Stimulated activated CD4-positive, alpha-beta T cell treated with anti-CD3 and anti-CD28 coated beads, Interleukin-12 subunit alpha, Interleukin-12 subunit beta, amount 100 ng/mL, for 48 hours (primary cell): ENCODE measurements around the gene PPHLN1.
"Not testable (repeated sequence)": the region's sequence is repeated elsewhere in the genome, so short reads cannot be mapped to it uniquely, and the experiment has no call there.

ENCODE experiments used
- DNase-seq, 3 donors: peaks; one replicate each; pipeline ENCODE4 v3.0.0-alpha.2; 2020; ENCODE audit warnings: low read depth in 2 of 3, low spot score in 1 of 3

Gene PPHLN1

DNA sequence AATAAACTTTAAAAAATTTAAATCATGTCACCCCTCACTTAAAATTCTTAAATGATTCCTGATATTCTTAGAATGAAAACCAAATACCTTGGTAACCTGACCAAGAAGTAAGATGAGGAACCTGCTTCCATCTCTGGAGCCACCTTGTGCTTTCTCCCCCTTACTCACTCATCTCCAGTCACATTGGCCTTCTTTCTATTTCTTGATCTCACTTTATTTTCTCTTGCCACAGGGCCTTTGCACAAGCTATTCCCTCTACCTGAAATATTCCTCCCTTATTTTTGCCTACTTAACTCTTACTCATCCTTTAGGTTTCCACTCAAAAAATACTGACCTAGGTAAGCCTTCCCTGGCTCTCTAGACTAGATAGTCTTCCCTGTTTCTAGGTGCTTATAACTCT is 5.2 kb upstream of the PPHLN1 start:
- DNase-seq: no peak

GRCh38 chr12:42322567-42322966 is 3.4 kb upstream of the PPHLN1 start:
- DNase-seq: no peak

DNA sequence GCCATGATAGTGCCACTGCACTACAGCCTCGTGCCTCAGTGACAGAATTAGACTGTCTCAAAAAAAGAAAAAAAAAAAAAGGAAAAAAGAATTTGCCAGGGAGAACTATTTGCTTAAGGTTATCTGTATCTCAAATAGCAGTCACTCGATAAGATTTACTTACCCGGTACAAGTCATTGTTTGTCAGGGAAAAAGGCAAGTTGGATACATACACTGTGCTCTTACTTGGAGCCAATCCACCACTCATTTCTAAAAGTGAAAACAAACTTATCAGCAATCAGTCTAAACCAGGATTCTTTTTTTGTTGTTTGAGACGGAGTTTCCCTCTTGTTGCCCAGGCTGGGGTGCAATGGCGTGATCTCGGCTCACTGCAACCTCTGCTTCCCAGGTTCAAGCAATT is 2.1 kb upstream of the PPHLN1 start:
- DNase-seq: no peak

GRCh38 chr12:42325326-42325652 is 678 bp upstream of the PPHLN1 start:
- no peak for DNase-seq

DNA sequence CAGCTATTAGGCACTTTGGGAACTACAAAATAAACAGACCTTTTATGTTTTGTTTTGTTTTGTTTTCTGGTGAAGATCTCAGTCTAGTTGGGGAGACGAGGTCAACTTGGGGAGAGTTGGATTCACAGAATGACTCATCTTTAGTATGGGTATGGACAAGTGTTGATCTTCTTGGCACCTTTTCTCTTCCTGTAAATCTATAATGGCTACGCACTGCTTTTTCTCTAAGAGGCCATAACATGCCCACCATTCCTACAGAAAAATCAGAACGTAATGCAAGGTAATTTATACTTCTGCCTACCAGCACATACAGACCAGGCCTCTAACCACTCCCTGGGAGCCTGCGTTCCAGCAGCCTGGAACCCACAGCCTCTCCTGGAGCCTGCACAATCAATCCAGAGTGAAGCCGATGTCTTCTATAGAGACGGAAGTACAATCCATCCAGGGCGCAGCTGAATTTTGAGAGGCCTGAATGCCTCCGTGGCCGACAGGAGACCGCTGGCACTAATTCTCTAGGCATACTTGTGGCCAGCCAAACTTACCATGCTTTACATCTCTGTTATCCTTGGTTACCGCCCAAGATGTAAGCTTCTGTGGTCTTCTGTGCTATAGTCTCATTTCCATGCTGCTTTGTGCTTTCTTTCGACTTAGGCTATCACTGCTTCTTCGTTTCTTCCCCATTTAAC is 717 bp downstream of the PPHLN1 start:
- no peak for DNase-seq

DNA sequence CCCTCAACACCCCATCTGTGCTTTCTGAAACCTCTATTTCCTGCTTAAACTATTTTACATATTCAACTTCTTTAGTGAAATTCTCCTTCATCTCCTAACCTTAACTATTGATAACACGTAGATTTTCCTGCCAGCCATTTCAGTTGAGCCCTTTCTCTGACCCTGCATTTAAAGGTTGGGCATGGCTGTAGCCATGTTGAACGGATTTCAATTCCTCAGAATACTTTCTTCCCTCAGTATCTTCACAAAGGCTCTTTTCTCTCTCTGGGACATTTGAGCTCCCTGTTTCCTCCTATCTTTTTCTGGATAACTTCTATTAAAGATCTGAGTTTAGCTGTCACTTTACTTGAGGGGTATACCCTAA is 1.2 kb downstream of the PPHLN1 start:
- no peak for DNase-seq

DNA sequence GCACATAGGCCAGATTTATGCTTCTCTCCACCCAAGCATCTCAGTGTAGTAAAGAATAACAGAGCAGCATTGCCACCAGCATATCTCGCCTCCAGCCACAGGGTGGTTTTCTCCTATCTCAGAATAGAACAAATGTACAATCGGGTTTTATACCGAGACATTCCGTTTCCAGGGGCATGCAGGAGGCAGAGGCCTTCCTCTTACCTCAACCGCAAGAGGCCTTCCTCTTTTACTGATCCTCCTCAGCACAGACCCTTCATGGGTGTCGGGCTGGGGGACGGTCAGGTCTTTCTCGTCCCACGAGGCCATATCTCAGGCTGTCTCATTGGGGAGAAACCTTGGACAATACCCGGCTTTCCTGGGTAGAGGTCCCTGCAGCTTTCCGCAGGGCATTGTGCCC is 4.1 kb downstream of the PPHLN1 start:
- not testable (repeated sequence) for DNase-seq

GRCh38 chr12:42332301-42333285 is 6.6 kb downstream of the PPHLN1 start:
- DNase-seq: peak in 1 of 3 donors; percentile 30

DNA sequence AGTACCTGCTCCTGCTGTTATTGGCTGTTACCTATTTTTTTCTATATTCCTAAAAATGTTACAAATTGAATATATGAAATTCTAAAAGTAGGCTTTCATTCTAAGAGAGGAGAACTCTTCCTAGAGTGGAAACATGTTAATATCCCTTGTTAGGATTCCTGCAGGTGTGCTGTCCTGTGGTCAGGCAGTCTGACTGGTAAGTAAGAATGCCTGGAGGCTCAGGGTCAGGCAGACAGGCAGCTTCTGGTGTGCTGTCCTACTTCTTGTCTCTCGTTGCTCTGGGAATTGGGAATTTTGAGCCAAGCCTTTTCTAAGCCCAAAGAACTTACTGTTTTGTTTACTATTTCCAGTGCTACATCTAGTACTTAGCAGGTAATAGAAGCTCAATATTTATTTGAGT is 10.3 kb downstream of the PPHLN1 start:
- no peak for DNase-seq

- no peak for DNase-seq
Measured at GRCh38 chr12:42338280-42338679, 12.3 kb downstream of the PPHLN1 start.

DNA sequence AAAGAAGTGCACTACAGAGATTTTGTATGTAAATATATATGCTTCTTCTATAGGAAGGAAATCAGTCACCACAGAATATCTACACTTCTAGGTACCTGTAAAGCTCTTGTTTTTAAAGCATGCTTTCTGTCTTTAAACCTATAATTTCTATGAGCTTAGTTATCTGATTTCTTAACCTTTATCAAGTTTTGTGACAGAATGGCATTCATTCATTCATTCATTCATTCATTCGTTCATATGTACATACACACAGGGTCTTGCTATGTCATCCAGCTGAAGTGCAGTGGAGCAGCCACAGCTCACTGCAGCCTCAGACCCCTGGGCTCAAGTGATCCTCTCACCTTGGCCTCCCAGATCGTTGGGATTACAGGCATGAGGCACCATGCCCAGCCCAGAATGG is 16.1 kb downstream of the PPHLN1 start:
- no peak for DNase-seq

- DNase-seq: no peak
Measured at GRCh38 chr12:42343721-42344120, 17.8 kb downstream of the PPHLN1 start.

- no peak for DNase-seq
Measured at GRCh38 chr12:42346403-42347002, 20.5 kb downstream of the PPHLN1 start.

- DNase-seq: not testable (repeated sequence)
Measured at GRCh38 chr12:42349119-42350020, 23.4 kb downstream of the PPHLN1 start.

DNA sequence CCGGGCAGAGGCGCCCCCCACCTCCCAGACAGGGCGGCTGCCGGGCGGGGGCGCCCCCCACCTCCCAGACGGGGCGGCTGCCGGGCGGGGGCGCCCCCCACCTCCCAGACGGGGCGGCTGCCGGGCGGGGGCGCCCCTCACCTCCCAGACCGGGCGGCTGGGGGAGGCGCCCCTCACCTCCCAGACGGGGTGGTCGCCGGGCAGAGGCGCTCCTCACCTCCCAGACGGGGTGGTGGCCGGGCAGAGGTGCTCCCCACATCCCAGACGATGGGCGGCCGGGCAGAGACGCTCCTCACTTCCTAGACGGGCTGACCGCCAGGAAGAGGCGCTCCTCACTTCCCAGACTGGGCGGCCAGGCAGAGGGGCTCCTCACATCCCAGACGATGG is 24.0 kb downstream of the PPHLN1 start:
- not testable (repeated sequence) for DNase-seq

DNA sequence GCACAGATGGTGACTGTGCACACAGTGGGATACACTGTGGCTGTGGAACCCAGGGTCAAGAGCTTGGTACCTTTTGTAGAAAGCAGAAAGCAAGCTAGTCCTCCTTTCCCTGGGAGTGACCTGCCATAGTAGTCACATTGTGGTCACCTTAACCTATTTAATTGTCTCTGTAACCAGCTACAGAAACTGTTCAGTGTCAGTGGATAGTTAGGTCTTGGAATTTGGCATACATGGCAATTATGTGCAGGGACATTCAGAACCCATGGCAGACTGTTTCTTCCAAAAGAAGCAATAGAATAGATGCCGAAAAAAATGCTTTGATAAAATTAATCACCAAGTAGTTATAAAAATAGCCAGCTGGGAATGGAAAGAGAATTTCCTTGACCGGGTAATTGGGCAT is 30.4 kb downstream of the PPHLN1 start:
- no peak for DNase-seq

DNA sequence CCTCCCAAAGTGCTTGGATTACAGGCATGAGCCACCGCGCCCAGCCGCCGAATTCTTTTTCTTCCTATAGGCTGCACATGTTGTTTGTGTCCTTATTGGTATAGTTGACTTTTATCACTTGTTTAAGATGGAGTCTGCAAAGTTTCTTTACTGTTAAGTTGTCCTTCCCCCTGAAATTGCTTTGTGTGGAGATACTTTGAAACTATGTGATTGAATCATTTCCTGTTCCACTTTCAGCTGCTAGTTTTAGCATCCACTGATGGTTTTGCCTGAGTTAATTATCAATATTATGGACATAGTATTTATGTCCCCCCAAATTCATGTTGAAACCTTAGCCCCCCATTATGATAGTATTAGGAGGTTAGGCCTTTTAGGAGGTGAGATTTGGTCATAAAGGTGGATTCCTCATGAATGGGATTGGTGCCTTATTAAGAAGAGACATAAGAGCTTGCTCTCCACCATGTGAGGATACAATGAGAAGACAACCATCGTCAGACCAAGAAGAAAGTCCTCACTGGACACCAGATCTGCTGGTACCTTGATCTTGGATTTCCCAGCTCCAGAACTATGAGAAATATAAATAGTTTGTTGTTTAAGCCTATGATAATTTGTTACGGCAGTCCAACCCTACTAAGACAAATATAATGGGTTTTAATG is 34.9 kb downstream of the PPHLN1 start:
- no peak for DNase-seq

DNA sequence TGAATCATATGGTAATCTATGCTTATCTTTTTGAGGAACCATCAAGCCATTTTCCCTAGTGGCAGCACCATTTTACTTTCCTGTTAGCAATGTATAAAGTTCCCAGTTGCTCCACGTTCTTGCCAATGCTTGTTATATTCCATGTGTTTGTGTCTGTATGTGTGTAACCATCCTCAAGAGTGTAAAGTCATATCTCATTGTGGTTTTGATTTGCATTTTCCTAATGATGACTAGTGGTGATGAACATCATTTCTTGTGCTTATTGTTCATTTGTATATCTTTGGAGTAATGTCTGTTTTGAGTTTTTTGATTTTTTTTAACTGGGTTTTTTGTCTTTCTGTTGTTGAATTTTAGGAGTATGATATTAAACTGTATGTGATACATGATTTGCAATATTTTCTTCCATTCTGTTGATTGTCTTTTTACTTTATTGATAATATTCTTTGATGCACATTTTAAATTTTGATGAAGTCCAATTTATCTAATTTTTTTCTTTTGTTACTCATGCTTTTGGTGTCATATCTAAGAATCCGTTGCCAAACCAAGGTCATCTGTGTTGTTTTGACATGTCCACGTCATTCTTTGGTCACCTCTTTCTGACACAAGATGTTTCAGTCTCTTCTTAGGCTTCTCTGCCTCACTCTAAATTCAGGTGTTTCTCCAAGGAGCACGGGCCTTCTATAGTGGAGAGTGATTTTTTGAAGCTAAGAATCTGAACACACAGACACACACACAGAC is 36.1 kb downstream of the PPHLN1 start:
- no peak for DNase-seq

DNA sequence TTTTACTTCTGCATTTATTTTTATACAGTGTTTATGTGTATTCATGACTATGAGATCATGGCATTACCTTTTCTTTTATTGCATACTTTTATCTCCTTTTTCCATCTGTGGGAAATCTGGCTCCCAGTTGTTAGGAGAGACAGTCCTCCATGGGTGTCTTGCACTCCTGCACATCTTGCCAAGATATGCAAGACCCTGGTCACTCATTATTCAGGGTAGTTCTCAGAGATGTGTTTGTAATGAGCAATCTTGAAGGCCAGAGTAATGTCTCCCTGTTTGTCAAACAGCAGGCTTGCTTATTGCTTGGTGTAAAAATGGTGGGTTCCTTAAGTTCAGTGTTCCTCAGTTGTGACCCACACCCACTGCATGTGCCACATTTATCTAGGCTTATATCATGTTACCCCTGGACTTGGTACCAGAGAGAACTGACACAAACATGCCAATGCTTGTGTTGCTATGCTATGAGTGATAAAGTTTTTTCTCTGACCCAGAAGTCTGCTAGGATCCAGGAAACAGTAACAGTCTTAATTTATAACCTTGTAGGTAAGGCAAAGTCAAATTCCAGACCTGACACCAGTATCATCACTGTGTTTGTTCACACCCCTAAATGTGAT is 36.8 kb downstream of the PPHLN1 start:
- no peak for DNase-seq

DNA sequence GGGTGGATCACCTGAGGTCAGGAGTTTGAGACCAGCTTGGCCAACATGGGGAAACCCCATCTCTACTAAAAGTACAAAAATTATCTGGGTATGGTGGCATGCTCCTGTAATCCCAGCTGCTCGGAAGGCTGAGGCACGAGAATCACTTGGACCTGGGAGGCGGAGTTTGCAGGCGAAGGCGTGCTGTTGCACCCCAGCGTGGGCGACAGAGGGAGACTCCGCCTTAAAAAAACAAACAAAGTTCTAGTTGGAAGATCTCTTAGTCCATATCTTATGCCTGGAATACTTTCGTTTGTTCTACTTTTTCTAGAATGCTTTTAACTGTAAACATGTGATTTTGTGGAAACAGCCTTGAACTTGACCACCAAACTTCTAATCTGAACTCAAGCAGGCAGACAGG is 38.7 kb downstream of the PPHLN1 start:
- DNase-seq: no peak
